ENCODE measurements around the gene SLC44A1.

The SLC44A1 gene

DNA sequence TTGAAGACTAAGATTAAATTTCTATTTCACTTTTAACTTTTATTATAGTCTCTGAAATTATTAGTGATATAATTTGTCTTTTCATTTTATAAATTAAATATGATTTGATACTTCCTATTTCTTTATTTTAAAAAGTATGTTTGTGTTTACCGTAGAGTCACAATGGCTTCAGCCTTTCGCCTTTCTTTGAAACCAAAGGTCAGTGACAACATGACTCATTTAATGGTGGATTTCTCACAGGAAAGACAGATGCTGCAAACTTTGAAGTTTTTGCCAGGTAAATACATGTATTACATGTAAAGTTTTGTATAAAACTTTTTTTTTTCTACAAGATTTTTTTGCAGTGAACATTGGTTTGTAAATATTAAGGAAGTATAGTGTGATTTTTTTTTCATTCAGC, 239.8 kb downstream of the SLC44A1 start:
- H3K23ac ChIP-seq (ENCODE audit: low read depth, low read length, poor library complexity), result no peak overlapping the region
- H3K27me3 ChIP-seq (ENCODE audit: control insufficient read depth in 3 of 3, insufficient read depth in 3 of 3, low read depth in 1 of 3, low read length in 3 of 3), result no peaks in the 10 kb centered on the region
- no peaks in the 10 kb centered on the region for H3K79me1 ChIP-seq (ENCODE audit: low read depth, low read length)
- no peak overlapping the region for H2BK5ac ChIP-seq (ENCODE audit: low read length)
- H3K4me1 ChIP-seq (ENCODE audit: control insufficient read depth in 2 of 2, insufficient read depth in 1 of 2, low read depth in 1 of 2, low read length in 2 of 2), result no peaks in the 10 kb centered on the region
- H4K91ac ChIP-seq (ENCODE audit: low read depth, low read length, poor library complexity), result no peak overlapping the region
- H3K14ac ChIP-seq (ENCODE audit: low read length), result no peak overlapping the region
- H2AFZ ChIP-seq (ENCODE audit: low read length), result no peak overlapping the region
- H4K8ac ChIP-seq (ENCODE audit: low read depth, low read length), result no peak overlapping the region
- WGBS, 2 donors (ENCODE audit: extremely low coverage in 2 of 2, insufficient read length in 2 of 2, insufficient replicate concordance in 1 of 2), result no CpG with 5 or more reads among the region's 2 CpGs
- H3K27ac ChIP-seq (replicated peaks; ENCODE audit: low read length), result no peak overlapping the region
- no peak overlapping the region for H3K18ac ChIP-seq (ENCODE audit: low read length)
- no peak for DNase-seq (ENCODE audit: low spot score)
- H2BK120ac ChIP-seq (ENCODE audit: low read depth, low read length), result no peak overlapping the region
- no peak overlapping the region for H2BK12ac ChIP-seq (ENCODE audit: low read length)
- no peak overlapping the region for H2BK15ac ChIP-seq (ENCODE audit: low read length)
- H3K4me2 ChIP-seq (ENCODE audit: insufficient read depth, low read length, poor library complexity, severe bottlenecking), result no peak overlapping the region
- H3K9ac ChIP-seq (ENCODE audit: low read depth, low read length, poor library complexity), result no peak overlapping the region
- peaks cover 0 to 5% of the 10 kb centered on the region in 2 donors for H3K9me3 ChIP-seq (replicated peaks in 1 of 2; ENCODE audit: control insufficient read depth in 2 of 2, insufficient read depth in 1 of 2, low read depth in 1 of 2, low read length in 2 of 2)
- no peak overlapping the region for H3K4me3 ChIP-seq (ENCODE audit: low read length in 2 of 2)
- H3K4ac ChIP-seq (ENCODE audit: low read length), result no peak overlapping the region
- H3K36me3 ChIP-seq (replicated peaks in 1 of 2; ENCODE audit: control insufficient read depth in 2 of 2, insufficient read depth in 2 of 2, low read length in 2 of 2), result peaks cover 0 to 55% of the 10 kb centered on the region in 2 donors
- H2AK5ac ChIP-seq (ENCODE audit: low read depth, low read length), result no peak overlapping the region

GRCh38 chr9:105485131-105485530, 240.7 kb downstream of the SLC44A1 start:
- H2BK15ac ChIP-seq (ENCODE audit: low read length), result no peak overlapping the region
- no peak overlapping the region for H3K27ac ChIP-seq (replicated peaks; ENCODE audit: low read length)
- H3K27me3 ChIP-seq (ENCODE audit: control insufficient read depth in 3 of 3, insufficient read depth in 3 of 3, low read depth in 1 of 3, low read length in 3 of 3), result no peaks in the 10 kb centered on the region
- H2BK120ac ChIP-seq (ENCODE audit: low read depth, low read length), result no peak overlapping the region
- no peak overlapping the region for H3K4me3 ChIP-seq (ENCODE audit: low read length in 2 of 2)
- no peak overlapping the region for H3K18ac ChIP-seq (ENCODE audit: low read length)
- peaks cover 0 to 5% of the 10 kb centered on the region in 2 donors for H3K9me3 ChIP-seq (replicated peaks in 1 of 2; ENCODE audit: control insufficient read depth in 2 of 2, insufficient read depth in 1 of 2, low read depth in 1 of 2, low read length in 2 of 2)
- no peak for DNase-seq (ENCODE audit: low spot score)
- H3K4me1 ChIP-seq (ENCODE audit: control insufficient read depth in 2 of 2, insufficient read depth in 1 of 2, low read depth in 1 of 2, low read length in 2 of 2), result no peaks in the 10 kb centered on the region
- H3K9ac ChIP-seq (ENCODE audit: low read depth, low read length, poor library complexity), result no peak overlapping the region
- H3K14ac ChIP-seq (ENCODE audit: low read length), result no peak overlapping the region
- H3K4ac ChIP-seq (ENCODE audit: low read length), result no peak overlapping the region
- no peak overlapping the region for H4K91ac ChIP-seq (ENCODE audit: low read depth, low read length, poor library complexity)
- peaks cover 0 to 55% of the 10 kb centered on the region in 2 donors for H3K36me3 ChIP-seq (replicated peaks in 1 of 2; ENCODE audit: control insufficient read depth in 2 of 2, insufficient read depth in 2 of 2, low read length in 2 of 2)
- H3K23ac ChIP-seq (ENCODE audit: low read depth, low read length, poor library complexity), result no peak overlapping the region
- H4K8ac ChIP-seq (ENCODE audit: low read depth, low read length), result no peak overlapping the region
- no peak overlapping the region for H2AK5ac ChIP-seq (ENCODE audit: low read depth, low read length)
- H2AFZ ChIP-seq (ENCODE audit: low read length), result no peak overlapping the region
- H3K4me2 ChIP-seq (ENCODE audit: insufficient read depth, low read length, poor library complexity, severe bottlenecking), result no peak overlapping the region
- no peak overlapping the region for H2BK5ac ChIP-seq (ENCODE audit: low read length)
- no peaks in the 10 kb centered on the region for H3K79me1 ChIP-seq (ENCODE audit: low read depth, low read length)
- no peak overlapping the region for H2BK12ac ChIP-seq (ENCODE audit: low read length)
